ENCODE data around the gene RNASEH2B.

RNASEH2B gene

GRCh38 chr13:50981686-50982085 lies 72.1 kb downstream of the RNASEH2B start:
- Histone ChIP-seq H3K9ac (ENCODE audit: low read depth, low read length) (peak overlapping the region; percentile 67), H3K4me1 (ENCODE audit: insufficient read depth, low read length) (no peaks in the 10 kb centered on the region), H3K36me3 (ENCODE audit: insufficient read depth, low read length) (no peaks in the 10 kb centered on the region), H3K9me3 (ENCODE audit: control insufficient read depth, insufficient read depth, low read length) (no peaks in the 10 kb centered on the region)

GRCh38 chr13:50989476-50989875 lies 79.9 kb downstream of the RNASEH2B start:
- Histone ChIP-seq H3K4me1 (ENCODE audit: insufficient read depth, low read length) (peaks cover 32% of the 10 kb centered on the region), H3K9me3 (ENCODE audit: control insufficient read depth, insufficient read depth, low read length) (no peaks in the 10 kb centered on the region), H3K36me3 (ENCODE audit: insufficient read depth, low read length) (no peaks in the 10 kb centered on the region), H3K9ac (ENCODE audit: low read depth, low read length) (no peak overlapping the region)

- H3K9me3 ChIP-seq (ENCODE audit: control insufficient read depth, insufficient read depth, low read length) = no peaks in the 10 kb centered on the region
- no peaks in the 10 kb centered on the region for H3K36me3 ChIP-seq (ENCODE audit: insufficient read depth, low read length)
- H3K4me1 ChIP-seq (ENCODE audit: insufficient read depth, low read length) = peaks cover 35% of the 10 kb centered on the region
- H3K9ac ChIP-seq (ENCODE audit: low read depth, low read length) = peak overlapping the region; percentile 12; the same call in 1 of the 2 replicates
Observed at GRCh38 chr13:50990065-50990817, 80.7 kb downstream of the RNASEH2B start.

- no peaks in the 10 kb centered on the region for H3K36me3 ChIP-seq (ENCODE audit: insufficient read depth, low read length)
- no peaks in the 10 kb centered on the region for H3K9me3 ChIP-seq (ENCODE audit: control insufficient read depth, insufficient read depth, low read length)
- H3K4me1 ChIP-seq (ENCODE audit: insufficient read depth, low read length) = peaks cover 38% of the 10 kb centered on the region
- peak overlapping the region; percentile 12; the same call in 1 of the 2 replicates for H3K9ac ChIP-seq (ENCODE audit: low read depth, low read length)
Observed at GRCh38 chr13:50990818-50991506, 81.4 kb downstream of the RNASEH2B start.

- Histone ChIP-seq H3K36me3 (ENCODE audit: insufficient read depth, low read length) (no peaks in the 10 kb centered on the region), H3K9ac (ENCODE audit: low read depth, low read length) (no peak overlapping the region), H3K4me1 (ENCODE audit: insufficient read depth, low read length) (peaks cover 38% of the 10 kb centered on the region), H3K9me3 (ENCODE audit: control insufficient read depth, insufficient read depth, low read length) (no peaks in the 10 kb centered on the region)
Observed at GRCh38 chr13:50991579-50992521, 82.3 kb downstream of the RNASEH2B start.

- Histone ChIP-seq H3K9ac (ENCODE audit: low read depth, low read length) (no peak overlapping the region), H3K4me1 (ENCODE audit: insufficient read depth, low read length) (peaks cover 38% of the 10 kb centered on the region), H3K36me3 (ENCODE audit: insufficient read depth, low read length) (no peaks in the 10 kb centered on the region)
Observed at GRCh38 chr13:50993371-50993770, 83.8 kb downstream of the RNASEH2B start.

GRCh38 chr13:50993934-50994333 lies 84.3 kb downstream of the RNASEH2B start:
- Histone ChIP-seq H3K4me1 (ENCODE audit: insufficient read depth, low read length) (peaks cover 38% of the 10 kb centered on the region), H3K9me3 (ENCODE audit: control insufficient read depth, insufficient read depth, low read length) (no peaks in the 10 kb centered on the region), H3K36me3 (ENCODE audit: insufficient read depth, low read length) (no peaks in the 10 kb centered on the region), H3K9ac (ENCODE audit: low read depth, low read length) (no peak overlapping the region)

More at GRCh38 chr13:50993371-50993770, 83.8 kb downstream of the RNASEH2B start:
- H3K9me3 ChIP-seq (ENCODE audit: control insufficient read depth, insufficient read depth, low read length) = no peaks in the 10 kb centered on the region

- no peak overlapping the region for H3K9ac ChIP-seq (ENCODE audit: low read depth, low read length)
- H3K4me1 ChIP-seq (ENCODE audit: insufficient read depth, low read length) = peaks cover 37% of the 10 kb centered on the region
- H3K9me3 ChIP-seq (ENCODE audit: control insufficient read depth, insufficient read depth, low read length) = no peaks in the 10 kb centered on the region
- no peaks in the 10 kb centered on the region for H3K36me3 ChIP-seq (ENCODE audit: insufficient read depth, low read length)
Observed at GRCh38 chr13:50994651-50995050, 85.1 kb downstream of the RNASEH2B start.

DNA sequence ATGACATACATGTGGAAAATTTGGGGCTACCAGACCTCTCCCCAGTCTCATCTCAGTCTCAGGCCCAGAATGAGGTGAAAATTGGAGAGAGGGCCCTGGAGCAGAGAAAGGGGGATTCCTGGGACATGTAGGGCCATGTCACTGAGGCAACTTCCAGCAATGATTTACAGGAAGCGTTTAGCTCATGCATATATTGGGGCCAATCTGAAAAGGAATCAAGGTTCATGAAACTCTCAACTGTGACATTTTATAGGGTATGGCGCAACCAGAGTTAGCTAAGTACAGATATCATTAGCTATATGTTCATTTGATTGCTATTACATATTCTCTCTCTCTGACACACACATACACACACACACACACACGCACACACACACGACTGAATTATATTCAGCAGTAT lies 86.3 kb downstream of the RNASEH2B start:
- no peak overlapping the region for H3K9ac ChIP-seq (ENCODE audit: low read depth, low read length)
- H3K4me1 ChIP-seq (ENCODE audit: insufficient read depth, low read length) = peaks cover 32% of the 10 kb centered on the region
- no peaks in the 10 kb centered on the region for H3K36me3 ChIP-seq (ENCODE audit: insufficient read depth, low read length)
- no peaks in the 10 kb centered on the region for H3K9me3 ChIP-seq (ENCODE audit: control insufficient read depth, insufficient read depth, low read length)

GRCh38 chr13:50998326-50998725 lies 88.7 kb downstream of the RNASEH2B start:
- Histone ChIP-seq H3K36me3 (ENCODE audit: insufficient read depth, low read length) (no peaks in the 10 kb centered on the region), H3K9ac (ENCODE audit: low read depth, low read length) (no peak overlapping the region), H3K4me1 (ENCODE audit: insufficient read depth, low read length) (peaks cover 25% of the 10 kb centered on the region), H3K9me3 (ENCODE audit: control insufficient read depth, insufficient read depth, low read length) (no peaks in the 10 kb centered on the region)

GRCh38 chr13:50999641-51000040 lies 90.0 kb downstream of the RNASEH2B start:
- peaks cover 16% of the 10 kb centered on the region for H3K4me1 ChIP-seq (ENCODE audit: insufficient read depth, low read length)
- H3K9ac ChIP-seq (ENCODE audit: low read depth, low read length) = no peak overlapping the region
- no peaks in the 10 kb centered on the region for H3K36me3 ChIP-seq (ENCODE audit: insufficient read depth, low read length)
- no peaks in the 10 kb centered on the region for H3K9me3 ChIP-seq (ENCODE audit: control insufficient read depth, insufficient read depth, low read length)

DNA sequence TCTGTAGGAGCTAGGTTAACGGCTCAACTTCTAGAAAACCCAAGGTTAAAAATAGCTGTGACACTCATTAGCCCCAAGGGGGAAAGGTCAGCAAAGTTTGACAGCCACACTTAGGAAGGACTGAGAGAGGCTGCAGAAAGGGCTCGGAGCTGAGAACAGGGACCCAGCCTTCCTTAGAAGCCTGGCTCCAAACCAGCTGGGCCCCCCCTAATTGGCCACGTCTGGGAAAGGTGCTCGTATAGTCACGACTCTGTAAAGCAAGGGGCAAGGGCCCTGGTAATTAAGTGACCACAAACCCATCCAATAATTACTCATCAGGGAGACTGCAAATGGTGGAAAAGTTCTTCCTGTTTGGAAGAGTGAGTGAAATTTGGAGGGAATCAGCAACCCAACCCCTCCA lies 90.5 kb downstream of the RNASEH2B start:
- Histone ChIP-seq H3K36me3 (ENCODE audit: insufficient read depth, low read length) (no peaks in the 10 kb centered on the region), H3K9ac (ENCODE audit: low read depth, low read length) (no peak overlapping the region), H3K4me1 (ENCODE audit: insufficient read depth, low read length) (peaks cover 20% of the 10 kb centered on the region), H3K9me3 (ENCODE audit: control insufficient read depth, insufficient read depth, low read length) (no peaks in the 10 kb centered on the region)

DNA sequence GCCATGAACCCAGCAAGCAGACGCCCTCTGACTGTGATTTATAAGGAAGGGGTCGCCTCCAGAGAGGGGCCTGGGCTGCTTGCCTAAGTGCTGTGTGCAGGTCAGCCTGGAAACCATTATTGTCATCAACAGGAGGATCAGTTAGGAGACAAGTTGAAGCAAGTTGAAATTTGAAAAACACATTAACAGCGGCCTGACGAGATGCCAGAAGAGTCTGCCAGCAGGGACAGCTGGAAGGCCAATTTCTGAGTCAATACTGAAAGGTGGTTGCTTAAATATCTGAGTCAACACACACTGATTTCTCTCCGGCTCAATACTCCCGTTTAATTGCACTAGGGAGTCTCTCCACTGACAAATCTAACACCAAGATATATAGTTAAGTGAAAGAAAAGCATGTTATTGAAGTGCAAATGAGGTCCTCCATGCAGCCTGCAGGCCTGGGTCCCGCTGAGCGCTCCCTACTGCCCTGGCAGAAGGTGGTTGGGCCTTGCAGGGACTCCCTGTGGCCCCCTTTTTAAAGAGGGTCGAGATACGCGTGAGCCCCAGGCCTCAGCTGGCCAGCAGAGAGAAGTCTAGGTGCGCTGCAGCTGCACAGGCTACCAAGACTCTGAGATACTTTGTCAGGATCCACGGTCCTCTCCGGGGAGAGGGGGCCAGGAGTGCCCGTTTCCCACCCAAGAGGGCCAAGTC lies 91.1 kb downstream of the RNASEH2B start:
- Histone ChIP-seq H3K9ac (ENCODE audit: low read depth, low read length) (no peak overlapping the region), H3K36me3 (ENCODE audit: insufficient read depth, low read length) (no peaks in the 10 kb centered on the region), H3K9me3 (ENCODE audit: control insufficient read depth, insufficient read depth, low read length) (no peaks in the 10 kb centered on the region), H3K4me1 (ENCODE audit: insufficient read depth, low read length) (peaks cover 18% of the 10 kb centered on the region)

GRCh38 chr13:51001335-51001734 lies 91.7 kb downstream of the RNASEH2B start:
- no peak overlapping the region for H3K9ac ChIP-seq (ENCODE audit: low read depth, low read length)
- no peaks in the 10 kb centered on the region for H3K36me3 ChIP-seq (ENCODE audit: insufficient read depth, low read length)
- no peaks in the 10 kb centered on the region for H3K9me3 ChIP-seq (ENCODE audit: control insufficient read depth, insufficient read depth, low read length)
- peaks cover 18% of the 10 kb centered on the region for H3K4me1 ChIP-seq (ENCODE audit: insufficient read depth, low read length)
